ENCODE measurements around the gene EIF4G2.
"Not testable (repeated sequence)": the region's sequence is repeated elsewhere in the genome, so short reads cannot be mapped to it uniquely, and the experiment has no call there.

Gene EIF4G2

GRCh38 chr11:10808553-10809372, at the start of gene EIF4G2:
TSS of gene EIF4G2 (minus strand) at chr11:10808926.
- DNase-seq = peak; percentile 99

GRCh38 chr11:10857709-10858438, 49.1 kb upstream of the EIF4G2 start, which contains the start of gene ZBED5:
TSS of gene ZBED5 (minus strand) at chr11:10858053. CDS start at chr11:10854945, 3,108 bp downstream.
- DNase-seq = peak; percentile 98

- DNase-seq = no peak
Measured at GRCh38 chr11:10857459-10857708, 48.7 kb upstream of the EIF4G2 start.

GRCh38 chr11:10856689-10857458, 48.1 kb upstream of the EIF4G2 start:
- DNase-seq = peak; percentile 66

GRCh38 chr11:10855295-10855694, 46.6 kb upstream of the EIF4G2 start:
- no peak for DNase-seq

GRCh38 chr11:10847960-10848860, 39.5 kb upstream of the EIF4G2 start:
- DNase-seq = no peak

- no peak for DNase-seq
Measured at GRCh38 chr11:10846660-10847059, 37.9 kb upstream of the EIF4G2 start.

- DNase-seq = no peak
Measured at GRCh38 chr11:10845589-10845988, 36.9 kb upstream of the EIF4G2 start.

GRCh38 chr11:10844796-10845195, 36.1 kb upstream of the EIF4G2 start:
- DNase-seq = no peak

- no peak for DNase-seq
Measured at GRCh38 chr11:10844356-10844755, 35.6 kb upstream of the EIF4G2 start.

GRCh38 chr11:10838881-10839280, 30.2 kb upstream of the EIF4G2 start:
- DNase-seq = no peak

- DNase-seq = no peak
Measured at GRCh38 chr11:10838083-10838482, 29.4 kb upstream of the EIF4G2 start.

GRCh38 chr11:10836884-10837283, 28.2 kb upstream of the EIF4G2 start:
- DNase-seq = not testable (repeated sequence)

GRCh38 chr11:10829139-10829538, 20.4 kb upstream of the EIF4G2 start:
- DNase-seq = no peak

GRCh38 chr11:10828402-10828801, 19.7 kb upstream of the EIF4G2 start:
- no peak for DNase-seq

- DNase-seq = no peak
Measured at GRCh38 chr11:10824888-10825287, 16.2 kb upstream of the EIF4G2 start.

- DNase-seq = no peak
Measured at GRCh38 chr11:10823152-10823579, 14.4 kb upstream of the EIF4G2 start.

- DNase-seq = not testable (repeated sequence)
Measured at GRCh38 chr11:10822491-10822890, 13.8 kb upstream of the EIF4G2 start.

GRCh38 chr11:10818594-10818993, 9.9 kb upstream of the EIF4G2 start:
- peak; percentile 93 for DNase-seq

- DNase-seq = no peak
Measured at GRCh38 chr11:10813945-10814344, 5.2 kb upstream of the EIF4G2 start.

GRCh38 chr11:10809373-10810160, 841 bp upstream of the EIF4G2 start:
- DNase-seq = peak; percentile 85

- no peak for DNase-seq
Measured at GRCh38 chr11:10808235-10808552, 532 bp downstream of the EIF4G2 start.

Data from EL (cell line).